Measurements from ENCODE around the gene GLDC.
"Not testable (repeated sequence)": the region's sequence is repeated elsewhere in the genome, so short reads cannot be mapped to it uniquely, and the experiment has no call there.

Gene GLDC

DNA sequence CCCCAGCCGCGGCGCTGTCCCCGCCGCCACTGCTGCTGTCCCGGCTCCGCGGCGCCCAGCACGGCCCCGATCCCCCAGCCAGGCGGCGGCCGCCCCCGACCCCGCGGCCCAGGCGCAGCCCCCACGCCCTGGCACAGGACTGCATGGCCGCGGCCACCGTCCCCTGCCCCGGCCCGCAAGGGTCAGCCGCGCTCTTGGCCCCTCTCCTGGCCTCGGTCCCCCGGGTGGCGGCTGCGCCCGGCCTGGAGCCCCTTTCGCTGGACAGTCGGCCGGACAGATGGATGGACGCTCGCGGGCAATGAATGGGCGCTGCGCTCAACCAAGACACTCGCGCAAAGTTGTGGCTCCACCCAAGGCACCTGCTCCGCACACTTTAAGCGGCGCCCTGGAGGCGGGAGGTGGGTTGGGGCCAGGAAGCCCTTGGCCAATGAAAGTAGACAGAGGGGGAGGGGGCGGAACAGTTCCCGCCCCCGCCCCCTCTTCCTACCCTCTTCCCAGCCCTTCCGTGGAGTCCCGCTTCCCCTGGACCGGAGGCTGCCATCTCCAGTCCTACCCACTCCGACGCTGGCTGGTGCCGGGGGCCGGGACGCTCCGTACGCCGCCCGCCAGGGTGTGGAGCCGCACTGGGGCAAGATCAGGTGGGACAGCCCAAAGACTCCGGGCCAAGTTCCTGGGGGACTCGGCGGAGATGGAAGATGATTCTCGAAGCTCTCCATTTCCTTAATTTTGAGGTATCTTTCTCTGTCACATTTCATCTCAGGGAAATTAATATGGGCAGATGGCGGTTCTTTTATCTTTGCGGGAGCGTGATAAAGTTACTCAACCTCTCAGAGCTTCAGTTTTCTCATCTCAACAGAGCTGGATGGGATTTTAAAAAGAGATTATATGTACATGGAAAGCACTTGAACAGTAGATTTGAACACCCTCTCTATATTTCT is at the start of gene GLDC:
GLDC (minus strand) TSS at position 375 of the 938 bp plus-strand sequence; CDS start at position 145, 230 bp downstream.
- DNase-seq, result peak in 1 of 4 experiments; percentile 24

DNA sequence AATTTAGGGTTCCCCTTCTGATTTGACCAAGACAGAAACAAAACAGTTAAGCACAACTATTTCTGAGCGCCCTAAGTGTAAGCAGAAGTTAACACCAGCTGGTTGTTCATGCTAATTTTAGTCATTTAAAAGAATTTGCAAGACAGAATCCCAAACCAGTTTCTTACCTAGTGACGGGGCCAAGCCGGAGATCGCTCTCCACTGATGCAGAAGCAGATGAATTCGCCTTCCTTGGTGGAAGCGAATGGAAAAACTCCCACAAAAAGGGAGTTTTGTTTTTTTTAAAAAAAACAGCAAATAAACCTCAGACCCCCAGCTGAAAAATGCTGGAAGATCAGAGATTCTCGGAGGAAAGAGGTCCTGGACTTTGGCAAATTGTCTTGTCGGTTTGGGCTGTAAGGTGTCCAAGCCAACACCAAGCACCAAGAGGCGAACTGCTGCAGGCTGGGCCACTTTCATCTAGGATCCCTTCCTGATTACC is 47.4 kb upstream of the GLDC start:
- no peak for DNase-seq

DNA sequence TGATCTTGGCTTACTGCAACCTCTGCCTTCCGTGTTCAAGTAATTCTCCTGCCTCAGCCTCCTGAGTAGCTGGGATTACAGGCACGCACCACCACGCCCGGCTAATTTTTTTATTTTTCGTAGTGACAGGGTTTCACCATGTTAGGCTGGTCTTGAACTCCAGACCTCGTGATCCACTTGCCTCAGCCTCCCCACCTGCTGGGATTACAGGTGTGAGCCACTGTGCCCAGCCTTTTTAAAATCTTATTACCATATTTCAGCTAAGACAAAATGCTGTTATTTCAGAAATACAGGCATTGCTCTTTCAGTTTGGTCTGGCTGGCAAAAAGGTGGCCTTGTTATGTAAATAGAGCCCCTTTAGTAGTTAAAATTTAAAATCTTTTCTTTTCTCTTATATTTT is 46.9 kb upstream of the GLDC start:
- DNase-seq, result no peak

DNA sequence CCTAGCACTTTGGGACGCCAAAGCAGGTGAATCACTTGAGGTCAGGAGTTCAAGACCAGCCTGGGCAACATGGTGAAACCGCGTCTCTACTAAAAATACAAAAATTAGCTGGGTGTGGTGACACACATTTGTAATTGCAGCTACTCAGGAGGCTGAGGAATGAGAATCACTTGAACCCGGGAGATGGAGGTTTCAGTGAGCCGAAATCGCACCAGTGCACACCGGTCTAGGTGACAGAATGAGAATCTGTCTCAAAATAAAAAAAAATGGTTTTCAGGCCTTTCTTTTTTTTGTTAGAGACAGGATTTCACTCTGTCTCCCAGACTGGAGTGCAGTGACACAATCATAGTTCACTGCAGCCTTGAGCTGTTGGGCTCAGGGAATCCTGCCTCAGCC is 45.1 kb upstream of the GLDC start:
- not testable (repeated sequence) for DNase-seq

DNA sequence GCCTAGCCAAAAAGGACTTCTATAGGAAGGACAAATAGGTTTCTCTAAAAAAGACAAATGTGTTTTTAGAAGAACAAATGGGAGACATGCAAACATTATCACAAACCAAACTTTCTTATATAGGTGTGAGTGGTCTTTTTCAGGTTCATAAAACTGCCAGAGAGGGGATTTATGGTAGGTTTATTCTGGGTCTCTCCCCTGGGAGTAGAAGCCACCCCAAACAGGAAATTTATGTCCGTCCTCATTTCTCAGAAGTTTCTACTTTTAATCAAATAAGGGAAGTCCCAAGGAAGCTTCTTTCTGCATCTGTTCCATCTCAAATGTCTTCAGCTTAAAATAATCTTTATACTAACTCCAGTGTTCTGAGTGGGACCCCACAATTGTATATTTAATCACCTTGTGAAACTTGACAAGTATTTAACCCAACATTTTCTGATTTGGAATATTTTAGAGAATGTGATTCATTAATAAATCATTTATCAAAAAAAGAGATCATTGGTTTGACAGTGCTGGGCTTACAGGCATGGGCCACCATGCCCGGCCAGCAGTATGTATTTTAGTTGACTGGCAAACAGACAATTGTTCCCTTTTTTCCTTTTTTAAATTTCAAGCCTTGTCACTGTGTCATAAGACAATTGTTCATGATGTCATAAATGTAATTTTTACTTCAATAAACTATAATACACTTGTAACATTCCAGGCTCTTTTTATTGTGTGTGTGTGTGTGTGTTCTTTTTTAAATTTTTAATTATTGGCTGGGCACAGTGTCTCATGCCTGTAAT is 44.6 kb upstream of the GLDC start:
- no peak for DNase-seq

DNA sequence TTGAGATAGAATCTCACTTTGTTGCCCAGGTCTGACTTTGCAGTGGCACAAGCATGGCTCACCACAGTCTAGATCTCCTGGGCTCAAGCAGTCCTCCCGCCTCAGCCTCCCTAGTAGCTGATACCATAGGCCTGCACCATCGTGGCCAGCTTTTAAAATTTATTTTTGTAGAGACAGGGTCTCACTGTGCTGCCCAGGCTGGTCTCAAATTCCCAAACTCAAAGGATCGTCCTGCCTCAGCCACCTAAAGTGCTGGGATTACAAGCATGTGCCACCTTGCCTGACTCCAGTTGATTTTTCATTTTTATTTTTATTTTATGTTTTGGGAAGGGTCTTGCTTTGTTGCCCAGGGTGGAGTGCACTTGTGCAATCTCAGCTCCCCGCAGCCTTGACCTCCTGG is 41.7 kb upstream of the GLDC start:
- DNase-seq, result no peak

DNA sequence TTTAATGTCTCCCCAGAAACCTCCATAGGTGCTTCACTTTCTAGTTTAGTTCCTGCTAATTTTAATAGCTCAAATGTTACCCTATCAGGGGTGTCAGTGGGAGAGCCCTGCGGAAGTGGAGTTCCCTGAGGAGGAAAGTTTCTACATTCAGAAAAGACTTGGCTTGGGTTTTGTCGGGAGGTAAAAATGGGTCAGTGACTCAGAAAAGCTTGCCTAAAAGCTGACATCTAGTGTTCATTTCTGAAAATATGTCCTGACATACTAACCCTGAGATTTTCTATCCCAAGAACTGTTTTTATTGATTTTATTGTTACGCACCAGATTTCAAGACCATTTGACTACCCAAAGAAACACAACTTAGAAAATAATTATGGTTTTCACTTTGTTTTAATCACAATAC is 40.9 kb upstream of the GLDC start:
- DNase-seq, result no peak

DNA sequence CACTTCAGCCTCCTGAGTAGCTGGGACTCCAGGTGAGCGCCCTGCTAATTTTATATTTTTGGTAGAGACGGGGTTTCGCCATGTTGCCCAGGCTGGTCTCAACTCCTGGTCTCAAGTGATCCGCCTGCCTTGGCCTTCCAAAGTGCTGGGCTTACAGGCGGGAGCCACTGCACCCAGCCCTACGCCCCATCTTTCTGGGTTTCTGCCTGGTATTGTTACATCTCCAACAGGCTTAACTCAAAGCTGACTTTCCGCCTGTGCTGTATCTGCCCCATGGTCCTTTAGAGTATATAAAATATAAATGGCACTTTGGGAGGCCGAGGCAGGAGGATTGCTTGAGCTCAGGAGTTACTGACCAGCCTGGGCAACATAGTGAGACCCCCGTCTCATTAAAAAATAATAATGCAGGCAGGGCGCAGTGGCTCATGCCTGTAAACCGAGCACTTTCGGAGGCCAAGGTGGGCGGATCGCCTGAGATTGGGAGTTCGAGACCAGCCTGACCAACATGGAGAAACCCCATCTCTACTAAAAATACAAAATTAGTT is 36.5 kb upstream of the GLDC start:
- DNase-seq, result peak in 1 of 4 experiments; percentile 35

DNA sequence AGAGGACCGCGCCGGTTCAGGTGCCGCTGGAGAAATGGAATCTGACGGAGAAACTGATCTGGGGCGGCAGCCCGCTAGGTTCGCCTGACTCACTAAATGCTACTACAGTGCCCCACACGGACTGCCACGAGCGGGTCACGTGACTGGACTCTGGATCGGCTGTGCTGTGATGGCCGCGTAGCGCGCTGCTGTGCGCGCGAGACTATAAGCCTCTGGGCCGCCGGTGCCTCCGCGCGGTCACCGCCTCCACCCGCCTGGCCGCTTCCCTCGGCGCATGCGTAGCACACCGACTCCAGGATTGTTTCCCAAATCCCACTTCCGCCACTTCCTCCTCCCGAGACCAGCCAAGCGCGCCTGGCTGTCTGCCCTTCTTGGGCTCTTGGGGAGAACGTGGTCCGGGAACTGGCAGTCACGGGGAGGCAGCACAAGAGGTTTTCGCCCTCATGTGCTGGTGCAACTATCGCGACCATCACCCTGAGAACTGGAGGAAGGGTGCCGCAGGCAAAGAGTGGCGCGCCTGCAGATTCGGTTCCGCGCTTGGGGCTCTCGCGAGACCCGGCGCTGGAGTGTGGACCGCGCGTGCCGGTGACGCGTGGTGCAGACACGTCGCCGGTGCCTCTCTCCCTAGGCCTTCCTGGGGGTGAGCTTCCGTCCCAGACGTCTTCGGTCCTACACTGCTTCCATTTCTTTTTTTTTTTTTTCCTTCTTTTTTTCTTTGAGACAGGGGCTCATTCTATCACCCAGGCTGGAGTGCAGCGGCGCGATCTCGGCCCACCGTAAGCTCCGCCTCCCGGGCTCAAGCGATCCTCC is 35.8 kb upstream of the GLDC start:
- peak; percentile 70 to 86 (median 82) for DNase-seq

DNA sequence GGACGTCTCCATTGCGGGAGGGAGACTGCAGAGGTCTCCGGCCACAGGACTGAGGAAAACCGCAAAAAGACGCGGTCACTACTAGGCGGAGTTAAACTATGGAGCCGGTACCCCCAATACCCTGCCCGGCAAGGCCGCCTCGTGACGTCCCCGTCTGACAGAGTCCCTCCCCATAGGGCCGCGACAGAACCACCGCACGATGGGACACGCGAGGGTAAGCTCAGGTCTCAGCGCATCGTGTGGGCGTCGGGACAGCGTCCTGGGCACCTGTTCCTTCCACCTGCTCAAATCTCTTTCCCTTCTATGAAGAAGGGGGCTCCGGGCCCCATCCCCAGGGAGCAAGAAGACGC is 35.2 kb upstream of the GLDC start:
- DNase-seq, result peak in 3 of 4 experiments; percentile 63 to 64 (median 64)

DNA sequence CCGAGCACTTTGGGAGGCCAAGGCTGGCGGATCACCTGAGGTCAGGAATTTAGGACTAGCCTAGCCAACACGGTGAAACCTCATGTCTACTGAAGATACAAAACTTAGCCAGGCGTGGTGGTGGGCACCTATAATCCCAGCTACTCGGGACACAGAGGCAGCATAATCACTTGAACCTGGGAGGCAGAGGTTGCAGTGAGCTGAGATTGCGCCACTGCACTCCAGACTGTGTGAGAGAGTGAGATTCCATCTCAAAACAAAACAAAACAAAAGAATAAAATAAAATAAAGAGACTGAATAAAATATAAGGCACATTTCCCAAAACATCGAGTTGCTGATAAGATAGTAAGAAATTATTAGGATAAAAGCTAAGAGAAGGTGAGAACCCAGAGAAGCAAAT is 32.3 kb upstream of the GLDC start:
- DNase-seq, result no peak

DNA sequence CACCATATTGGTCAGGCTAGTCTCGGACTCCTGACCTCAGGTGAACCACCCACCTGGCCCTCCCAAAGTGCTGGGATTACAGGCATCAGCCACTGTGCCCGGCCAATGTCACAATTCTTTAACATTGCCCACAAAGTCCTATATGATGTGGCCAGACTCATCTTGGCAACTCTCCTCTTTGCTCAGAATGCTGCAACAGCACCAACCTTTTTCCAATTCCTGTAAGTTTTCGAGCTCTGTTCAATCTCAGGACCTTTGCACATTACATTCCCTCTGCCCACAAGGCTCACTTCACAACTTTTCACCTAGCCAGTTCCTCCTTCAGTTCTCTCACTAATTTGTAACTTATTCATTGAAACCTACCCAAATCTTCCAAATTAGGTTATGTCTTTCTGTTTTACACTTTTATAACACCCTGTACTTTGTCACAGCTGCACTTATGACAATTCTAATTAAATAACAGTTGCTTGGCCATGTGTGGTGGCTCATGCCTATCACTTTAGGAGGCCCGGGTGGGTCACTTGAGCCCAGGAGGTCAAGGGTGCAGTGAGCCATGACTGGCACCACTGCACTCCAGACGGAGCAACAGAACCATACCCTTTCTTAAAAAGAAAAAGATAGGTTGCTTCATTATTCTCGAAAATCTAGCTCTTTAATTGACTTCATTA is 30.9 kb upstream of the GLDC start:
- no peak for DNase-seq

DNA sequence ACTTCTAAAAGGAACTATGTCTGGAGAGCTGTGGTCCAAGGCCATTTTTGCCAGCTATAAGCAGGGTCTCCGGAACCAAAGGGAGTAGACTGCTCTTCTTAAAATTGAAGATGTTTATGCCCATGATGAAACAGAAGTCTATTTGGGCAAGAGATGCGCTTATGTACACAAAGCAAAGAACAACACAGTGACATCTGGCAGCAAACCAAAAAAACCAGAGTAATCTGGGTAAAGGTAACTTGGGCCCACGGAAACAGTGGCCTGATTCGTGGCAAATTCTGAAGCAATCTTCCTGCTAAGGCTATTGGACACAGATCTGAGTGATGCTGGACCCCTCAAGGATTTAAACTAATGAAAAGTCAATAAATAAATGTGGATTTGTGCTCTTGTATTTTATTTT is 29.7 kb upstream of the GLDC start:
- DNase-seq, result no peak

DNA sequence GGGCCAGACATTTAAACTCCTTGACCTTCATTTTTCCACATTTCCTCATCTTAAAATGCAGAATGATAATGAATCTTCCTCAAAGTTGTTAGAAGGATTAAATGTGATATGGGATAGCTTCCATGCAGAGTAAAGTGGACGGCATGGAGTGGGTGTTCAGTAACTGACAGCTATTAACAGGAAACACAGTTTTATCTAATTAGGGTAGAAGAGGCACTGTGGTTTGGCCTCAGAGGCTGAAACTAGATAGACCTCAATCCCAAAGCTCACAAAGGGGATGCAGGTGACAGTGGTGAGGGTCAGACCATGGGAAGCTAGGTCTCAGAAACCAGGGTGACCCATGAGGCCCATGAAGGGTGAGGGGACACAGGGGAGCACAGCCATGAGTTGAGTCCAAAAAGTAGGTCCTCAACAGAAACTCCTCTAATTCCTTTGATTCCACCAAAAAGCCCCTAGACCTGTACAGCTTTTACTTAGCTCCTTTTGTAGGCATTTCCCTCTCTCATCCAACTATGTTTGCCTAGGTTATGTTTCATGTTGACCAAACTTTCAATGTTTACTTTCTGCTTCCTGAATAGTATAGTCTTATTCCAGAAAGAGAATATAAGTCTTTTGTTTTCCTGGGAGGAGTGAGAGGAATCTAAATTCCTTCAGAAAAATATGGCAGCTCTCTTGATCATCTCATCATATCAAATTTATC is 27.9 kb upstream of the GLDC start:
- DNase-seq, result no peak

DNA sequence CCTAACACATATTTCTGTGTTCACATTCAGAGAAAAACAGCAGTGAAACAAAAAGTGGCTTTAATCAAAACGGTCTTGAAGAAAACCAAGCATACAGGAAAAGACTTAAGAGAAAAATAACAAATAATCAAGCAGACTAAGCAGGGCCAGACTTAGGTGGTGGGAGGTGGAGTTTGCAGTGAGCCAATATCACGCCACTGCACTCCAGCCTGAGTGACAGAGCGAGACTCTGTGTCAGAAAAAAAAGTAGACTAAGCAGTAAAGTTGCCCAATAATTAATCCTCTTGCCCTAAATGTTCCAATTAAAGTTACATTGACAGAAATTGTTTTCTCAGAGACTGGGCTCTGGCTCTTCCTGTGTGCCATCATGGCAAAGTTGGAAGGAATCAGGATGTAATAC is 26.6 kb upstream of the GLDC start:
- DNase-seq, result no peak

DNA sequence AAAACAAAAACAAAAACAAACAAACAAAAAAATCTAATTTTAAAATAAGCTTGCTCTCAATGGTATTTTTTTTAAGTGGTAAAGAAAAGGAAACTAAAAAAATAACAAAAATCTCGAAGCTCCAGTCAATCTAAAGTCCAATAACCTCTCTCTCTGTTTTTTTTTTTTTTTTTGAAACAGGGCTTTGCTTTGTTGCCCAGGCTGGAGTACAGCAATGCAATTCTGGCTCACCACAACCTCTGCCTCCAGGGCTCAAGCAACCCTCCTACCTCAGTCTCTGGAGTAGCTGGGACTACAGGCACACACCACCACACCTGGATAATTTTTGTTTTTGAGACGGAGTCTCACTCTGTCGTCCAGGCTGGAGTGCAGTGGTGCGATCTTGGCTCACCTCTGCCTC is 25.9 kb upstream of the GLDC start:
- DNase-seq, result no peak

DNA sequence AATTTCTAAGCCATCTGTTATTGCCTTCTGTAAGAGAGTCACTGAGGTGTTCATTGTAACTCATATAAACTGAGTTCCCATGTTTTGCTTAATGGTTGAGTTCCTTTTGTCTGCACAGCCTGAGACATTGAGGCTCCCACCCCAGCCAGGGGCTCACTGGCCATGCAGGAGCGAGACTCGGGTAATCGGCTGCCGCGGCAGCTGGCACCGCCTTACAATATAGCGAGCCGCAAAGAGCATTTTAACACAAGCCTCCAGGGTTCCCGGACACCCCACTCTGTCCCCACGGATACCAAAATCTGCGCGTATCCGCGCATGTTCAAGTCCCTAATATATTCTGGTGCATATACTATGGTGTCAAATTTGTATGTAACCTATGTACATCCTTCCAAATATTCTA is 24.4 kb upstream of the GLDC start:
- no peak for DNase-seq

DNA sequence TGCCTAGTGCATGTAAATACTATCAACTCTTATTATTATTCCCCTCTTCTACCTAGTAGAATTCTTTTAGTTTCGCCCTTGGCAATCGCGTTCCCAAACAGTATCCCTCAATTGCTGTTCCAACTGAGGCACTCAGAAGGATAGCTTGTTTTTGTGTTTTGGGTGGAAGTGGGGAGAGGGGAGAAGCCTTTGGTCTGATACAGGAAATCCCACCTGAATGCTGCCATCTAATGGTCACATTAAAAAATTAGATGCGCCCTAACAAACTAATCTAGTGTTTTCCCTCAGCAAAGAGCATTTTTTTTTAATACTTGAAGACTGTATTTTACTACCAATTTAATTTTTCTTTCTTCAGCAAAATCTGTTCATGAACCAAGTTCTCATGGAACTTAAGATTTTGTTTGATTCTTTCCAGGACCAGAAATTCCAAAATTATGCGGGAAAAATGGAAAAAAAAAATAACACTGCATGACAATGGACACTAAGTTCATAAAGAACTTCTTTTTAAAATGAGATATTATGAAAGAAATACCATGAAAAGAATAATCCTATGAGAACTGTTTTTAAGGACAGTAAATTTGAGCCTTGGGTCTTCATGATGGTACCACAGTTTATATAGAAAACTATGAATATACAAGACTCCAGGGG is 22.2 kb upstream of the GLDC start:
- DNase-seq, result no peak

DNA sequence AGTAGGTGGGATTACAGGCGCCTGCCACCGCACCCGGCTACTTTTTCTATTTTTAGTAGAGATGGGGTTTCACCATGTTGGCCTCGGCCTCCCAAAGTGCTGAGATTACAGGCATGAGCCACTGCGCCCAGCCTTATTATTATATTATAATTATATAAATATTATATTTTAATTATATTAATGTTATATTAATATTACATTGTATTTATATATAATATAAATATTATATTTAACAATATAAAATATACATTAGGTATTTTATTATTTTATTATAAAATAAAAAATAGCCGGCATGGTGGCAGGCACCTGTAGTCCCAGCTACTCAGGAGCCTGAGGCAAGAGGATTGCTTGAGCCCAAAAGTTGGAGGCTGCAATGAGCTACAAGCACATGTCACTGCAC is 21.6 kb upstream of the GLDC start:
- DNase-seq, result no peak

DNA sequence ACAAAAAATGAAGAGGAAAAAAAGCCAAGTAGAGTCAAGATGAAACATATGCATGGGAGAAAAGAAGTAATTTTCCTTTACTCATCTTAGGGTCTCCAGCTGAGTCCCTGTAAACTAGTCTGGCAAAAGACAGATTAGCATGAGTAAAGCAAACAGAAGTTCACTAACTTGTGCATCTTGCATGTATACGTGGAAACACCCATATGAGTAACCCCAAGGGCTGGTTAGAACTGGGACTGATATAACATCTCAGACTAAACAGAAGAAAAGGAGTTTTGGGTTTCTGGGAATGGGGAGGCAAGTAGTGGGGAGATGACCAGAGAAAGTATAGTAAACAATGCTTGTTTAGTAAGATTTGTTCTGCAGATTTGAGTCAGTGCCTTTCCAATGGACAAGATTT is 20.1 kb upstream of the GLDC start:
- DNase-seq, result no peak

DNA sequence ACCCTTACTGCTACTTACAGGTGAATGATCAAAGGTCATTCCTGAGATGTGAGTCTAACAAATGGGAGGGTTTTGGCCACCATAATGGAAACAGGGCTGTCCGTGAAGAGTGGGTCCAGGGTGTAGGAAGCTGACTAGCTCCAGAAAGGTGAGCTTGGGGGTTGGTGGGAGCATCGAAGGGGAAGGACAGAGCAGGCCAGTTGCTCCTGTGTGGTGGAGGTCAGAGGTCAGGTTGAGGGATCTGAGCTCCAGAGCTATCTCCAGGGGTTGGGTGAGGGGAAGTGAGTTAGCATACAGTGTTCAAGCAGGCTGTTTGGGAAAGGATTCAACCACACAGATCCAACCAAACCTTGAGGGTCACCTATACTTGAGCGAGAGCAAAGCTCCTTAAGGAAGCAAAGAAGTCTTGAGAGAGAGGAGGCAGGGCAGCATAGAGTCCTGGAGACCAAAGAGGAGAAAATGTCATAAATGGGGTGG is 18.7 kb upstream of the GLDC start:
- no peak for DNase-seq
